Cortex of kidney (tissue), 1 donor: ENCODE results near the gene SOX2.
"Not testable (repeated sequence)": the region's sequence is repeated elsewhere in the genome, so short reads cannot be mapped to it uniquely, and the experiment has no call there.

ENCODE experiments used
- DNase-seq: peaks from one replicate; lab custom pipeline; 2025; lab: John Stamatoyannopoulos, UW

The SOX2 gene

GRCh38 chr3:181757694-181758306, 46.1 kb downstream of the SOX2 start:
- no peak for DNase-seq

DNA sequence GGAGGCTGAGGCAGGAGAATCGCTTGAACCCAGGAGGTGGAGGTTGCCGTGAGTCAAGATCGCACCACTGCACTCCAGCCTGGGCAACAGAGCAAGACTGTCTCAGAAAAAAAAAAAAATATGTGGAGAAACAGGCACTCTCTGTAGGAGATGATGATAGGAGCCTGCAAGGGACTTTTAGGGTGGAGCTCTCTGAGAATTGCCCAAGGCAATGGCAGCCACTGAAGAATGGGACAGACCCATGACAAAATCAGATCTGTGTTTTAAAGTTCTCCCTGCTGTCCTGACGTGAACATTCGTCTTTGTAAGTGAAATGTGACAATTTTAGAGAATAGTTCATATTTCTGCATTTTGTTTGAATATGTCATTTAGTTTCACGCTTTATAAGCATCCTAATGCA, 50.2 kb downstream of the SOX2 start:
- DNase-seq: no peak

DNA sequence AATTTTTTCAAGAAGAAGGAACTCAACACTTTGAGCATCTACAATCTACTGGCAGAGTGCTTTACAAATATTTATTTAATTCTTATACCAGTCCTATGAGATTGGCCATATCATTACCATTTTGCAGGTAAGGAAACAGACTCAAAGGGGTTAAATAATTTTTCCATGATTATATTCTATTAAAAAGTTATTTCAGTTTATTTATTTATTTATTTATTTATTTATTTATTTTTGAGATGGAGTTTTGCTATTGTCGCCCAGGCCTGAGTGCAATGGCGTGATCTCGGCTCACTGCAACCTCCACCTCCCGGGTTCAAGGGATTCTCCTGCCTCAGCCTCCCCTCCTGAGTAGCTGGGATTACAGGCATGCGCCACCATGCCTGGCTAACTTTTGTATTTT, 52.3 kb downstream of the SOX2 start:
- DNase-seq: not testable (repeated sequence)
